ENCODE data around the gene SPDL1. TPM values are rescaled to one million over a fixed set of nuclear protein-coding genes. Genes with fewer than 3 reads are reported as not detected.

The SPDL1 gene
- total and polyA plus RNA-seq, 2 of the 8 experiments (the other 6 are each of a cell fraction or from before 2014, with no cell fraction given) = 16.9 to 44.5 TPM

- TF ChIP-seq SIX5 (IDR thresholded peaks at IDR 0.05; ENCODE audit: low read depth, low read length) (no peak), TCF12 (IDR thresholded peaks at IDR 0.05; ENCODE audit: low read depth, low read length) (no peak), YY1 (IDR thresholded peaks at IDR 0.05; ENCODE audit: low read depth, low read length) (no peak), POLR2A (IDR thresholded peaks at IDR 0.05; ENCODE audit: control extremely low read depth in 1 of 2, low read depth in 2 of 2, low read length in 2 of 2) (no peak), EZH2 (IDR thresholded peaks at IDR 0.05; ENCODE audit: low read depth, low read length, severe bottlenecking) (no peak)
These were observed 29.3 kb upstream of the SPDL1 start (continued) for GRCh38 chr5:169554251-169554650.
